Suprapubic skin (tissue), 4 donors: ENCODE data around the gene GNB1. TPM values are rescaled to one million over a fixed set of nuclear protein-coding genes. Genes with fewer than 3 reads are reported as not detected.

Experiments
- DNase-seq, 2 donors: peaks; one replicate each; pipeline ENCODE4 v3.0.0-alpha.2; 2019; ENCODE audit warnings: low spot score in 2 of 2
- H3K27ac ChIP-seq: fragments of 200-600 bp; sonication (generic); one replicate; pipeline ENCODE4 v1.5.1; 2019
- H3K27me3 ChIP-seq: fragments of 200-600 bp; sonication (generic); one replicate; pipeline ENCODE4 v1.5.1; 2019
- H3K36me3 ChIP-seq: fragments of 200-600 bp; sonication (generic); one replicate; pipeline ENCODE4 v1.5.1; 2019
- H3K4me1 ChIP-seq: fragments of 200-600 bp; sonication (generic); one replicate; pipeline ENCODE4 v1.5.1; 2019
- H3K4me3 ChIP-seq: fragments of 200-600 bp; sonication (generic); one replicate; pipeline ENCODE4 v1.5.1; 2019; ENCODE audit warnings: mild to moderate bottlenecking
- H3K9me3 ChIP-seq: fragments of 200-600 bp; sonication (generic); one replicate; pipeline ENCODE4 v1.5.1; 2019
- CTCF ChIP-seq, 2 donors: fragments of 200-600 bp in 1 of 2; fragments of 450-650 bp in 1 of 2; sonication (generic) in 1 of 2; IDR thresholded peaks; one replicate each; pipeline ENCODE4 v1.5.1; 2016 to 2019; ENCODE audit warnings: antibody characterized with exemption in 2 of 2, mild to moderate bottlenecking in 1 of 2, moderate library complexity in 1 of 2
- EP300 ChIP-seq: sonication (generic); formaldehyde crosslinking; IDR thresholded peaks from one replicate; pipeline ENCODE4 v1.6.1; 2017; ENCODE audit warnings: antibody characterized with exemption
- POLR2A ChIP-seq, 2 donors: fragments of 450-650 bp; IDR thresholded peaks; one replicate each; pipeline ENCODE4 v1.6.1; 2017; ENCODE audit warnings: antibody characterized with exemption in 2 of 2, mild to moderate bottlenecking in 2 of 2, moderate library complexity in 2 of 2
- POLR2AphosphoS5 ChIP-seq, 3 donors: sonication (generic); formaldehyde crosslinking; IDR thresholded peaks; one replicate each; pipeline ENCODE4 v1.6.1; 2017; ENCODE audit warnings: antibody characterized with exemption in 3 of 3
- WGBS: methylation state at CpG from one replicate; pipeline ENCODE4 v1.1.5; 2018; 5-methylcytosine and 5-hydroxymethylcytosine counted together
- total RNA-seq, 4 donors: library from RNA; depleted of rRNA; stranded (reverse); fragments of >200 nt; gene quantifications; one replicate each; pipeline ENCODE4 v1.1.0, GENCODE V29; 2016

The GNB1 gene
- total RNA-seq, 4 donors from 2014 or later: 121 to 159 (median 153) TPM

GRCh38 chr1:1775327-1776226, 115.3 kb downstream of the GNB1 start:
- TF ChIP-seq CTCF (IDR thresholded peaks at IDR 0.05) (no peak), EP300 (no peak), POLR2AphosphoS5 (IDR thresholded peaks at IDR 0.05) (no peak), POLR2A (IDR thresholded peaks at IDR 0.05) (no peak)
- Histone ChIP-seq H3K4me3 (peak overlapping the region; percentile 90), H3K27ac (peak overlapping the region; percentile 31), H3K36me3 (peaks cover 5% of the 10 kb centered on the region), H3K27me3 (no peaks in the 10 kb centered on the region), H3K4me1 (peaks cover 50% of the 10 kb centered on the region), H3K9me3 (no peaks in the 10 kb centered on the region)
- DNase-seq: no peak
- 70% methylated on average over 11 of the region's 11 CpGs for WGBS

GRCh38 chr1:1773874-1774273, 117.0 kb downstream of the GNB1 start:
- peaks cover 10% of the 10 kb centered on the region for H3K36me3 ChIP-seq
- DNase-seq: no peak
- H3K27me3 ChIP-seq: no peaks in the 10 kb centered on the region
- TF ChIP-seq CTCF (IDR thresholded peaks at IDR 0.05) (no peak), POLR2A (IDR thresholded peaks at IDR 0.05) (no peak), EP300 (no peak), POLR2AphosphoS5 (IDR thresholded peaks at IDR 0.05) (no peak)
- no peaks in the 10 kb centered on the region for H3K9me3 ChIP-seq
- H3K4me3 ChIP-seq: no peak overlapping the region
- no peak overlapping the region for H3K27ac ChIP-seq
- WGBS: 96% methylated on average over 4 of the region's 4 CpGs
- peaks cover 33% of the 10 kb centered on the region for H3K4me1 ChIP-seq

GRCh38 chr1:1771096-1771495, 119.8 kb downstream of the GNB1 start:
- no peak for DNase-seq
- Histone ChIP-seq H3K4me1 (peaks cover 10% of the 10 kb centered on the region), H3K27ac (no peak overlapping the region), H3K27me3 (no peaks in the 10 kb centered on the region), H3K36me3 (peaks cover 14% of the 10 kb centered on the region), H3K9me3 (no peaks in the 10 kb centered on the region), H3K4me3 (no peak overlapping the region)
- no peak for TF ChIP-seq CTCF (IDR thresholded peaks at IDR 0.05)
- TF ChIP-seq EP300: no peak
- no peak for TF ChIP-seq POLR2A (IDR thresholded peaks at IDR 0.05)
- no peak for TF ChIP-seq POLR2AphosphoS5 (IDR thresholded peaks at IDR 0.05)
- WGBS: 99% methylated on average over 3 of the region's 3 CpGs

- H3K4me3 ChIP-seq: no peak overlapping the region
- no peak for DNase-seq
- peaks cover 2% of the 10 kb centered on the region for H3K4me1 ChIP-seq
- no peaks in the 10 kb centered on the region for H3K27me3 ChIP-seq
- WGBS: 92% methylated on average over 3 of the region's 3 CpGs
- H3K27ac ChIP-seq: no peak overlapping the region
- peaks cover 15% of the 10 kb centered on the region for H3K36me3 ChIP-seq
- no peak for TF ChIP-seq EP300
- no peak for TF ChIP-seq POLR2AphosphoS5 (IDR thresholded peaks at IDR 0.05)
- H3K9me3 ChIP-seq: no peaks in the 10 kb centered on the region
Measured at GRCh38 chr1:1770102-1770501, 120.8 kb downstream of the GNB1 start.

- Histone ChIP-seq H3K9me3 (no peaks in the 10 kb centered on the region), H3K4me3 (no peak overlapping the region), H3K4me1 (peaks cover 4% of the 10 kb centered on the region), H3K36me3 (peaks cover 27% of the 10 kb centered on the region), H3K27ac (no peak overlapping the region), H3K27me3 (no peaks in the 10 kb centered on the region)
- DNase-seq: no peak
- TF ChIP-seq POLR2AphosphoS5 (IDR thresholded peaks at IDR 0.05): no peak
- WGBS: 86% methylated on average over 7 of the region's 7 CpGs
Measured at GRCh38 chr1:1768249-1768992, 122.5 kb downstream of the GNB1 start.

GRCh38 chr1:1764876-1765470, 125.9 kb downstream of the GNB1 start:
- TF ChIP-seq POLR2AphosphoS5 (IDR thresholded peaks at IDR 0.05): no peak
- Histone ChIP-seq H3K4me1 (peaks cover 4% of the 10 kb centered on the region), H3K4me3 (no peak overlapping the region), H3K9me3 (no peaks in the 10 kb centered on the region), H3K27ac (no peak overlapping the region), H3K27me3 (no peaks in the 10 kb centered on the region), H3K36me3 (peaks cover 52% of the 10 kb centered on the region)
- no peak for DNase-seq
- 90% methylated on average over 20 of the region's 23 CpGs for WGBS
